HG03175 (cell line): ENCODE data around the gene SP5.
"Not testable (repeated sequence)": the region's sequence is repeated elsewhere in the genome, so short reads cannot be mapped to it uniquely, and the experiment has no call there.

Experiments used
- ATAC-seq: cut with Tn5 transposase; IDR thresholded peaks from one replicate; pipeline ENCODE4 v1.9.1; 2021; ENCODE audit warnings: mild to moderate bottlenecking, moderate library complexity; ENCODE audit not compliant: unreplicated experiment

SP5 gene

GRCh38 chr2:170710609-170710979 lies 4.5 kb upstream of the SP5 start:
- no peak for ATAC-seq

GRCh38 chr2:170711196-170711773 lies 3.9 kb upstream of the SP5 start:
- ATAC-seq, result no peak

GRCh38 chr2:170711774-170712652 lies 3.1 kb upstream of the SP5 start:
- no peak for ATAC-seq

GRCh38 chr2:170712653-170713542 lies 2.2 kb upstream of the SP5 start:
- ATAC-seq, result no peak

- no peak for ATAC-seq
These were observed 1.4 kb upstream of the SP5 start for GRCh38 chr2:170713543-170714380.

- no peak for ATAC-seq
These were observed 616 bp upstream of the SP5 start for GRCh38 chr2:170714381-170715061.

- no peak for ATAC-seq
These were observed 1.0 kb downstream of the SP5 start for GRCh38 chr2:170715932-170716777.

GRCh38 chr2:170716851-170717598 lies 1.9 kb downstream of the SP5 start:
- no peak for ATAC-seq

GRCh38 chr2:170717599-170717963 lies 2.4 kb downstream of the SP5 start:
- no peak for ATAC-seq

- no peak for ATAC-seq
These were observed 3.0 kb downstream of the SP5 start for GRCh38 chr2:170717991-170718589.

GRCh38 chr2:170719810-170720209 lies 4.7 kb downstream of the SP5 start:
- ATAC-seq, result no peak

- ATAC-seq, result no peak
These were observed 6.5 kb downstream of the SP5 start for GRCh38 chr2:170721678-170722077.

GRCh38 chr2:170722301-170722700 lies 7.2 kb downstream of the SP5 start:
- ATAC-seq, result no peak

GRCh38 chr2:170723446-170723958 lies 8.4 kb downstream of the SP5 start:
- no peak for ATAC-seq

GRCh38 chr2:170733798-170734600 lies 18.9 kb downstream of the SP5 start:
- ATAC-seq, result no peak

- ATAC-seq, result not testable (repeated sequence)
These were observed 19.5 kb downstream of the SP5 start for GRCh38 chr2:170734601-170735000.

- no peak for ATAC-seq
These were observed 21.5 kb downstream of the SP5 start for GRCh38 chr2:170736628-170737027.
